ENCODE measurements around the gene NR0B2. TPM values are rescaled to one million over a fixed set of nuclear protein-coding genes. Genes with fewer than 3 reads are reported as not detected.
"Not testable (repeated sequence)": the region's sequence is repeated elsewhere in the genome, so short reads cannot be mapped to it uniquely, and the experiment has no call there.

Gene NR0B2
- total RNA-seq, 2 donors from 2014 or later, result 0.64 to 1.8 TPM

DNA sequence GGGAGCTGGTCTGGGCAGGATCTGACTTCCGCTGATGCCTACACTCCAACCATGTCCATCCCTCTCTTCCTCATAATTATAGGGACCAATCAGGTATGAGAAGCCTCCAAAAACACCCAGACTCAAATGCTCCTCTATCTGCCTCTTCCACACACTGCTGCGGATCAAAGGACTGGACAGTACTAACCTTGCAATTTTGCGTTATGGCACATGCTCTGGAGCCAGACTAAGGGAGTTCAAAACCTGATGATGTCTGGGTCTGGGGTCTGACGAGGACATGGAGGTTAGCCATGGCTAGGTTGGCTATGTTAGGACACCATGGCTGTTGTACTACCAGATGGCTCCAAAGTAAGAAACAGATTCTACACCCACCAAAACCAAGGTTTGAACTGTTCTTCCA is 34.0 kb downstream of the NR0B2 start:
- no peaks in the 10 kb centered on the region for H3K27me3 ChIP-seq
- intact Hi-C loops (cut with DNase I), result loop anchor here (2.0 to 5.0 kb wide), 3 partner anchors 27 to 277 kb away; no protein-coding TSS in a partner anchor
- peak overlapping the region in 1 of 2 donors; percentile 54 for H3K9ac ChIP-seq (ENCODE audit: low read depth in 2 of 2, low read length in 2 of 2)
- H3K4me3 ChIP-seq, result no peak overlapping the region
- TF ChIP-seq, protein P1, sequence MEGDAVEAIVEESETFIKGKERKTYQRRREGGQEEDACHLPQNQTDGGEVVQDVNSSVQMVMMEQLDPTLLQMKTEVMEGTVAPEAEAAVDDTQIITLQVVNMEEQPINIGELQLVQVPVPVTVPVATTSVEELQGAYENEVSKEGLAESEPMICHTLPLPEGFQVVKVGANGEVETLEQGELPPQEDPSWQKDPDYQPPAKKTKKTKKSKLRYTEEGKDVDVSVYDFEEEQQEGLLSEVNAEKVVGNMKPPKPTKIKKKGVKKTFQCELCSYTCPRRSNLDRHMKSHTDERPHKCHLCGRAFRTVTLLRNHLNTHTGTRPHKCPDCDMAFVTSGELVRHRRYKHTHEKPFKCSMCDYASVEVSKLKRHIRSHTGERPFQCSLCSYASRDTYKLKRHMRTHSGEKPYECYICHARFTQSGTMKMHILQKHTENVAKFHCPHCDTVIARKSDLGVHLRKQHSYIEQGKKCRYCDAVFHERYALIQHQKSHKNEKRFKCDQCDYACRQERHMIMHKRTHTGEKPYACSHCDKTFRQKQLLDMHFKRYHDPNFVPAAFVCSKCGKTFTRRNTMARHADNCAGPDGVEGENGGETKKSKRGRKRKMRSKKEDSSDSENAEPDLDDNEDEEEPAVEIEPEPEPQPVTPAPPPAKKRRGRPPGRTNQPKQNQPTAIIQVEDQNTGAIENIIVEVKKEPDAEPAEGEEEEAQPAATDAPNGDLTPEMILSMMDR (IDR thresholded peaks at IDR 0.05), result no peak
- H3K27ac ChIP-seq, result no peak overlapping the region
- H3K4me1 ChIP-seq, result no peaks in the 10 kb centered on the region
- no peak for DNase-seq
- H3K36me3 ChIP-seq, result peaks cover 9% of the 10 kb centered on the region
- no peaks in the 10 kb centered on the region for H3K9me3 ChIP-seq

DNA sequence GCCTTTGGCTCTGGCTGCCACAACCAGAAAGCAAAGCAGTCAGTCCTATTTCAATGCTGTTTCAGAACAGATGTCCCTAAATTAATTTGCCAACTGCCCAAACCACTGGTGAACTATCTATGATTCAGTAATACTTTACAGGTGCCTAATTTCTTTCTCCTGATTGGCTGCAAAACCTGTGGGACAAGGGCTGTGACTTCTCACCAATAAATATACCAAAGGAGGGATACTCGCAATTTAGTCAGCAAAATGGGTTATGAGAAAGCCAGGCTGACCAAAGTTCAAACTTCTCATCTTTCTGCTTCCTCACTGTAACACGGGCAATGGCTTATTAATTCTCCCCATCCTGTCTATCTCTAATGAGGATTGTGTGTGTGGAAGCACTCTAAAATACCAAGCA is 36.4 kb downstream of the NR0B2 start:
- Histone ChIP-seq H3K4me3 (no peak overlapping the region), H3K9me3 (no peaks in the 10 kb centered on the region), H3K27me3 (no peaks in the 10 kb centered on the region), H3K36me3 (no peaks in the 10 kb centered on the region), H3K27ac (no peak overlapping the region), H3K4me1 (no peaks in the 10 kb centered on the region), H3K9ac (ENCODE audit: low read depth in 2 of 2, low read length in 2 of 2) (no peak overlapping the region)
- no peak for DNase-seq
- intact Hi-C loops (cut with DNase I), result loop anchor here (5.0 kb wide), 2 partner anchors 65 to 275 kb away; no protein-coding TSS in a partner anchor
- TF ChIP-seq, protein P1 (IDR thresholded peaks at IDR 0.05), result no peak

DNA sequence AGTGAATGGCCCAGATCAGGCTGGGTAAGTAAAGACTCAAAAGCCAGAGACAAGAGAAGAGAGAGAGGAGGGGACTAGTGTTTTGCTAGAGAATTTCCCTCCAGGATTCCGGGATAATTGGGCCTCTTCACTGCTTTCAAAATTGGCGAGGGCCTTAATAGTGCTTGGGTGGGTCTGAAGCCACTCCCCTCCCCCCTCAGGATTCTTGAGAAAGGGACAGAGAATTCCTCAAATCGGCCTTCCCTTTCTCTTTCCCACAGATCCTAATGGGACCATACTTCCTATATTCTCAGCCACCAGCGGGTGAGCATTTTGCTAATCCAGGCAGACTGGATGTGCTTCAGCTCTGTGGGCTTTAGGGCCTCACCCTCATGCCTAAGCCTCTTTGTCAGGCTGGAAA is 38.9 kb downstream of the NR0B2 start:
- H3K4me3 ChIP-seq, result no peak overlapping the region
- H3K4me1 ChIP-seq, result no peaks in the 10 kb centered on the region
- H3K9me3 ChIP-seq, result no peaks in the 10 kb centered on the region
- H3K27me3 ChIP-seq, result no peaks in the 10 kb centered on the region
- intact Hi-C loops (cut with DNase I), result loop anchor here (5.0 kb wide), 2 partner anchors 63 to 273 kb away; no protein-coding TSS in a partner anchor
- TF ChIP-seq, protein P1 (IDR thresholded peaks at IDR 0.05), result no peak
- H3K27ac ChIP-seq, result no peak overlapping the region
- H3K36me3 ChIP-seq, result no peaks in the 10 kb centered on the region
- DNase-seq, result no peak
- H3K9ac ChIP-seq (ENCODE audit: low read depth in 2 of 2, low read length in 2 of 2), result no peak overlapping the region

DNA sequence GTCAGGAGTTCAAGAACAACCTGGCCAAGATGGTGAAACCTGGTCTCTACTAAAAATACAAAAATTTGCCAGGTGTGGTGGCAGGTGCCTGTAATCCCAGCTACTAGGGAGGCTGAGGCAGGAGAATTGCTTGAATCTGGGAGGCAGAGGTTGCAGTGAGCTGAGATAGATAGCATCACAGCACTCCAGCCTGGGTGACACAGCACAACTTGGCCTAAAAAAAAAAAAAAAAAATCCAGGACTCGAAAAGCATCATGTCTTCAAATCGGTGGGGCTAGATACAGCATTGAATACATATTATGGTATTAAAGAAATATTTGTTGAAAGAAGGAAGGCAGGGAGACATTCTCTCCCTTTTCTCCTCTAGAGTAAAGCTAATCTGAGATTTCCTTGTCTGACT is 40.7 kb downstream of the NR0B2 start:
- H3K27me3 ChIP-seq; DNase-seq; H3K27ac ChIP-seq; H3K4me1 ChIP-seq; intact Hi-C loops (cut with DNase I); H3K9ac ChIP-seq (ENCODE audit: low read depth in 2 of 2, low read length in 2 of 2); H3K4me3 ChIP-seq; H3K36me3 ChIP-seq; H3K9me3 ChIP-seq: not testable (repeated sequence)

DNA sequence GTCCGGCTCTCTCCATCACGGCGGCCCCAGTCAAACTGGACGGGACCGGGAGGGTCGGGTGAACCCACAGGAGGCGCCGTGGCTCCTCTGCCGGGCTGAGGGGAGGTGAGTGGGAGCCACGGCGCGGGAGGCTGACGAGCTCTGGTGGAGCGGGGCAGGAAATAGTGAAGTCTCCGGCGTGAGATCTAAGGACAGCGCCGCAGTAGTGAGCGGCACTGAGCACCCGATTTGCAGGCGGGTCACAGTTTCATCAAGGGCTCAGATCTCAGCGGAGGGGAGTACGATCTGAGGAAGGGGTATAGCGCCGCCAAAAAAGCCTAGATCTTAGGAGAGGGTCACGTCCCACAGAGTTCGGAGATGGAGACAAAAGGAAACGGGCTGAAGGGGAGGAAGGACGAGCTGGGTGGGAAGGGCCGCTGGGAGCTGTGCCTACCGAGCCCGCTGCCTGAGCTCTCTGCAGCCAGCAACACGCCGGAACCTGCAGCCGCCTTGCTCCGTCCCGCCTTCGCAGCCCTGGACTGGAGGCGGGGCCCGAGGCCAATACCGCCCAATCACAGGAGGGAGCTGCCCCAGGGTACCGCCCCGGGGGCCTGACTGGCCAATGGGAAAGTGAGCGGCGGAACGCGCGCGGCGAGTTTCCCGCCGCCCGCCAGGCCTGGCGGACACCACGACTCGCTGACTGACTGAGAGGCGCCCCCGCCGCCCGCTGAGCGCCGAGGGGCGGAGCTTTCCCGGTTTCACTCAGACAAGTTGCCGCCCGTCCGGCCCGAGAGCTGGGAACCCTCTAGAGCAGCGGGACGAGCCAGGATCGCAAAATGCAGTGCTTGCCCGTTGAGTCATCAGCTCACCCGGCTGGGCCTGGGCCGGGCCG is 48.9 kb downstream of the NR0B2 start:
- H3K9me3 ChIP-seq, result no peaks in the 10 kb centered on the region
- intact Hi-C loops (cut with DNase I), result no loop called here
- H3K4me1 ChIP-seq, result no peaks in the 10 kb centered on the region
- peak; percentile 97 for DNase-seq
- TF ChIP-seq, protein P1 (IDR thresholded peaks at IDR 0.05), result no peak
- H3K36me3 ChIP-seq, result no peaks in the 10 kb centered on the region
- peak overlapping the region; percentile 100 for H3K27ac ChIP-seq
- peak overlapping the region; percentile 95 to 97 for H3K9ac ChIP-seq (ENCODE audit: low read depth in 2 of 2, low read length in 2 of 2)
- no peaks in the 10 kb centered on the region for H3K27me3 ChIP-seq
- H3K4me3 ChIP-seq, result peak overlapping the region; percentile 64

DNA sequence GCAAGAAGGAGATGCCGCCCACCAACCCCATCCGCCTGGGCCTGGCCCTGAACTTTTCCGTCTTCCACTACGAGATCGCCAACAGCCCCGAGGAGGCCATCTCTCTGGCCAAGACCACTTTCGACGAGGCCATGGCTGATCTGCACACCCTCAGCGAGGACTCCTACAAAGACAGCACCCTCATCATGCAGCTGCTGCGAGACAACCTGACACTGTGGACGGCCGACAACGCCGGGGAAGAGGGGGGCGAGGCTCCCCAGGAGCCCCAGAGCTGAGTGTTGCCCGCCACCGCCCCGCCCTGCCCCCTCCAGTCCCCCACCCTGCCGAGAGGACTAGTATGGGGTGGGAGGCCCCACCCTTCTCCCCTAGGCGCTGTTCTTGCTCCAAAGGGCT is 50.1 kb downstream of the NR0B2 start:
- Histone ChIP-seq H3K4me3 (peak overlapping the region; percentile 64), H3K4me1 (no peaks in the 10 kb centered on the region), H3K27ac (peak overlapping the region; percentile 100), H3K36me3 (no peaks in the 10 kb centered on the region), H3K9me3 (no peaks in the 10 kb centered on the region), H3K27me3 (no peaks in the 10 kb centered on the region), H3K9ac (ENCODE audit: low read depth in 2 of 2, low read length in 2 of 2) (peak overlapping the region; percentile 83 to 95)
- no peak for DNase-seq
- intact Hi-C loops (cut with DNase I), result no loop called here
- TF ChIP-seq, protein P1 (IDR thresholded peaks at IDR 0.05), result no peak
